Esophagus squamous epithelium (tissue), 5 donors: ENCODE data around the gene ZC3H10. TPM values are rescaled to one million over a fixed set of nuclear protein-coding genes. Genes with fewer than 3 reads are reported as not detected.
A peak's percentile ranks its signal among the peaks of the same experiment; 100 is the strongest.

Experiments
- DNase-seq: peaks from one replicate; lab custom pipeline; 2025; lab: John Stamatoyannopoulos, UW
- H3K27ac ChIP-seq, 4 donors: fragments of 200-600 bp; sonication (generic); one replicate each; pipeline ENCODE4 v1.5.1; 2016 to 2019; ENCODE audit warnings: mild to moderate bottlenecking in 1 of 4
- H3K27me3 ChIP-seq, 4 donors: fragments of 200-600 bp; sonication (generic); 1 replicate in 3 of 4; 2 replicates in 1 of 4; pipeline versions ENCODE4 v1.5.1 to v1.6.0; 2017 to 2021; ENCODE audit warnings: antibody characterized with exemption in 1 of 4
- H3K36me3 ChIP-seq, 3 donors: fragments of 200-600 bp; sonication (generic); one replicate each; pipeline ENCODE4 v1.5.1; 2016 to 2019
- H3K4me1 ChIP-seq, 3 donors: fragments of 200-600 bp; sonication (generic); one replicate each; pipeline ENCODE4 v1.5.1; 2017 to 2019
- H3K4me3 ChIP-seq, 4 donors: fragments of 200-600 bp; sonication (generic); 1 replicate in 3 of 4; 2 replicates in 1 of 4; pipeline ENCODE4 v1.5.1; 2016 to 2019; ENCODE audit warnings: mild to moderate bottlenecking in 2 of 4, moderate library complexity in 1 of 4
- H3K9me3 ChIP-seq, 3 donors: fragments of 200-600 bp; sonication (generic); one replicate each; pipeline ENCODE4 v1.5.1; 2016 to 2019
- CTCF ChIP-seq, 6 experiments: fragments of 450-650 bp in 4 of 6; fragments of 200-600 bp in 2 of 6; sonication (generic) in 2 of 6; IDR thresholded peaks; one replicate each; pipeline ENCODE4 v1.5.1; 2016 to 2019; ENCODE audit warnings: antibody characterized with exemption in 6 of 6, mild to moderate bottlenecking in 4 of 6, moderate library complexity in 4 of 6
- POLR2A ChIP-seq, 4 donors: fragments of 450-650 bp; IDR thresholded peaks; one replicate each; pipeline ENCODE4 v1.6.1; 2017; ENCODE audit warnings: antibody characterized with exemption in 4 of 4, mild to moderate bottlenecking in 4 of 4, moderate library complexity in 3 of 4
- whole genome bisulfite sequencing, 2 donors: methylation state at CpG; one replicate each; pipeline ENCODE4 v1.1.5; 2018; 5-methylcytosine and 5-hydroxymethylcytosine counted together
- intact Hi-C: fragments of 100-400 bp; cut with DNase I; formaldehyde crosslinking; loops from one replicate; pipeline ENCODE4 v1.15.0; 2022
- total RNA-seq, 4 donors: library from RNA; depleted of rRNA; stranded (reverse); fragments of >200 nt; gene quantifications; one replicate each; pipeline ENCODE4 v1.1.0, GENCODE V29; 2016
- donor health status: DM: yes; HTN: yes; CAD: no.

The ZC3H10 gene
- total RNA-seq, 4 donors from 2014 or later: 1.5 to 3.8 (median 2.3) TPM

GRCh38 chr12:56127485-56127887 lies 9.4 kb downstream of the ZC3H10 start:
- Histone ChIP-seq H3K4me3 (peak overlapping the region; percentile 15 to 97 (median 83)), H3K36me3 (peaks cover 10 to 25% (median 13%) of the 10 kb centered on the region in 3 donors), H3K9me3 (no peaks in the 10 kb centered on the region), H3K27me3 (no peaks in the 10 kb centered on the region), H3K4me1 (peaks cover 23 to 60% (median 30%) of the 10 kb centered on the region in 3 donors), H3K27ac (peak overlapping the region; percentile 77 to 98 (median 92))
- DNase-seq: no peak
- intact Hi-C loops: loop anchor here (5.0 kb wide), 1 partner anchor 60 kb away; the partner anchor contains the start of gene SMARCC2
- no peak for TF ChIP-seq CTCF (IDR thresholded peaks at IDR 0.05)
- TF ChIP-seq POLR2A (IDR thresholded peaks at IDR 0.05): peak in 1 of 4 donors; percentile 38
- WGBS, 2 donors: 1% methylated on average over 8 of the region's 8 CpGs

GRCh38 chr12:56127888-56128669 lies 10.0 kb downstream of the ZC3H10 start, which contains the start of gene ESYT1:
Gene ESYT1, plus strand, starts transcription at chr12:56128267. Its CDS starts 53 bp downstream, at chr12:56128320.
- intact Hi-C loops: loop anchor here (5.0 kb wide), 1 partner anchor 59 kb away; the partner anchor contains the start of gene SMARCC2
- peak in 3 of 4 donors; percentile 91 to 97 (median 95) for TF ChIP-seq POLR2A (IDR thresholded peaks at IDR 0.05)
- TF ChIP-seq CTCF (IDR thresholded peaks at IDR 0.05): peak in 3 of 6 experiments; percentile 10 to 14 (median 10)
- WGBS, 2 donors: 0% methylated on average over 11 to 17 of the region's 49 CpGs
- peak within 1 kb of the TSS; percentile 51 to 97 (median 83) for H3K4me3 ChIP-seq
- DNase-seq: peak; percentile 98
- peaks cover 23 to 60% (median 30%) of the 10 kb centered on the region in 3 donors for H3K4me1 ChIP-seq
- H3K27me3 ChIP-seq: no peaks in the 10 kb centered on the region
- H3K9me3 ChIP-seq: no peaks in the 10 kb centered on the region
- H3K27ac ChIP-seq: peak within 1 kb of the TSS; percentile 85 to 98 (median 96)
- peaks cover 13 to 31% (median 14%) of the 10 kb centered on the region in 3 donors for H3K36me3 ChIP-seq

- Histone ChIP-seq H3K27ac (peak overlapping the region; percentile 85 to 98 (median 96)), H3K4me1 (peaks cover 23 to 60% (median 30%) of the 10 kb centered on the region in 3 donors), H3K9me3 (no peaks in the 10 kb centered on the region), H3K27me3 (no peaks in the 10 kb centered on the region), H3K4me3 (peak overlapping the region; percentile 51 to 97 (median 83)), H3K36me3 (peaks cover 15 to 37% (median 20%) of the 10 kb centered on the region in 3 donors)
- DNase-seq: no peak
- TF ChIP-seq POLR2A (IDR thresholded peaks at IDR 0.05) (no peak), CTCF (IDR thresholded peaks at IDR 0.05) (no peak)
- intact Hi-C loops: loop anchor here (5.0 kb wide), 1 partner anchor 59 kb away; the partner anchor contains the start of gene SMARCC2
- WGBS, 2 donors: 1% methylated on average over 15 to 16 of the region's 20 CpGs
These were observed 10.7 kb downstream of the ZC3H10 start for GRCh38 chr12:56128670-56129205.

GRCh38 chr12:56129206-56129941 lies 11.3 kb downstream of the ZC3H10 start:
- H3K36me3 ChIP-seq: peaks cover 21 to 44% (median 26%) of the 10 kb centered on the region in 3 donors
- WGBS, 2 donors: 0 to 2% methylated on average over 12 to 13 of the region's 29 CpGs
- TF ChIP-seq POLR2A (IDR thresholded peaks at IDR 0.05): peak in 2 of 4 donors; percentile 58 to 68
- no peak for TF ChIP-seq CTCF (IDR thresholded peaks at IDR 0.05)
- H3K9me3 ChIP-seq: no peaks in the 10 kb centered on the region
- no peaks in the 10 kb centered on the region for H3K27me3 ChIP-seq
- peak overlapping the region; percentile 85 to 98 (median 96) for H3K27ac ChIP-seq
- intact Hi-C loops: loop anchor here (5.0 kb wide), 1 partner anchor 58 kb away; the partner anchor contains the start of gene SMARCC2
- H3K4me1 ChIP-seq: peaks cover 23 to 60% (median 30%) of the 10 kb centered on the region in 3 donors
- H3K4me3 ChIP-seq: peak overlapping the region; percentile 51 to 97 (median 83)
- no peak for DNase-seq
